Right lobe of liver (tissue), 4 donors: ENCODE data around the gene GIT1.

Experiments used
- CTCF ChIP-seq, 4 donors: fragments of 200-600 bp in 3 of 4; fragments of 450-650 bp in 1 of 4; IDR thresholded peaks; one replicate each; pipeline versions ENCODE4 v1.5.1 to v1.8.0; 2016 to 2022; ENCODE audit warnings: antibody characterized with exemption in 4 of 4, mild to moderate bottlenecking in 2 of 4
- POLR2A ChIP-seq: fragments of 450-650 bp; IDR thresholded peaks from one replicate; pipeline ENCODE4 v1.6.1; 2017; ENCODE audit warnings: antibody characterized with exemption, mild to moderate bottlenecking
- donor health status: DM: no; HTN: no; CAD: no.
- donor health status: DM: no; HTN: no; CAD: no.
- donor health status: DM: no; HTN: yes; CAD: no.

GRCh38 chr17:29615048-29615385, 25.6 kb upstream of the GIT1 start:
- TF ChIP-seq CTCF (IDR thresholded peaks at IDR 0.05) (no peak), POLR2A (no peak)
